ENCODE results near the gene NMNAT2. TPM values are rescaled to one million over a fixed set of nuclear protein-coding genes. Genes with fewer than 3 reads are reported as not detected.

Gene NMNAT2
- total and polyA plus RNA-seq, 2 donors (not counting 3 experiments of a cell fraction or from before 2014, with no cell fraction given): 0.28 to 0.38 TPM

DNA sequence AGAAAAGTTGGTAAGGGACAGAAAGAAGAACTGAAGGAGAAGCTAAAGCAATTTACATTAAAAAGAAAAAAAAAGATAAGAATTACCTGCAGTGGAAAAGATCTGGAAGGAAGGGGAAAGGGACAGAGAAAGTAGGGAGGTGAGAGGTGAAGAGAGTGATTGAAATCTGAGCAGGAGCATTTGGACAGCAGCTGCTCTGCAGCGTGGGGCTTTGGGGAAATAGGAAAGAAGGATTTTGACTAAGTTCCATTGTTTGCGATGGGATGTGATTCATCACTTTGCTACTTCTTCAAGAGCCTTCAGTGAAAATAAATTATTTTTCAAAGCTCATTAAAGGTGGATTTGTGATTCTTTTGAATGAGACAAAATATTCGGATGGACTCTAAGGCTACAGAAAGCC is 26.1 kb upstream of the NMNAT2 start:
- no TSS peak for BruUV-seq (replicated peaks)
- peak overlapping the region; percentile 55 for H3K4me2 ChIP-seq (ENCODE audit: insufficient read depth, low read length)
- POLR2A ChIA-PET: no interaction called here
- no peak overlapping the region for H2AFZ ChIP-seq (ENCODE audit: low read depth, low read length)
- H3K9me3 ChIP-seq (replicated peaks; ENCODE audit: control insufficient read depth, insufficient read depth, low read length): no peaks in the 10 kb centered on the region
- no peaks in the 10 kb centered on the region for H3K36me3 ChIP-seq (ENCODE audit: control insufficient read depth in 2 of 2, extremely low read depth in 1 of 2, insufficient read depth in 2 of 2, low read length in 2 of 2)
- no peaks in the 10 kb centered on the region for H3K79me2 ChIP-seq (ENCODE audit: control insufficient read depth, insufficient read depth, low read length)
- H3K4me3 ChIP-seq (replicated peaks in 1 of 3; ENCODE audit: insufficient read depth in 1 of 3, low read depth in 1 of 3, low read length in 3 of 3): no peak overlapping the region
- dilution Hi-C loops (cut with MboI; ENCODE audit: extremely low pct_ligation_motif_present, low sequenced_read_pairs): no loop called here
- H3K9ac ChIP-seq (replicated peaks; ENCODE audit: extremely low read depth, insufficient read depth, low read length): no peak overlapping the region
- H3K9me1 ChIP-seq (replicated peaks; ENCODE audit: control insufficient read depth, extremely low read depth, insufficient read depth, low read length): no peaks in the 10 kb centered on the region
- intact Hi-C loops (cut with micrococcal nuclease): no loop called here
- FAIRE-seq (peak; percentile 95), DNase-seq (ENCODE audit: low read depth, low spot score) (peak; percentile 77)
- CTCF ChIA-PET: interaction anchor here (1.0 to 1.6 kb wide), 6 partner anchors 10 to 481 kb away, joined by 3 to 4 read pairs (median 4); no protein-coding TSS in a partner anchor
- TF ChIP-seq MYC (IDR thresholded peaks at IDR 0.05; ENCODE audit: low read depth, low read length) (no peak), POLR2AphosphoS5 (IDR thresholded peaks at IDR 0.05; ENCODE audit: insufficient read depth, low read depth, low read length) (no peak), GATA2 (IDR thresholded peaks at IDR 0.05; ENCODE audit: insufficient read depth, insufficient read length, low read depth, low read length) (peak; percentile 56), POLR2A (IDR thresholded peaks at IDR 0.05; ENCODE audit: low read depth, low read length) (no peak), EZH2 (IDR thresholded peaks at IDR 0.05; ENCODE audit: borderline replicate concordance, low read depth, low read length, severe bottlenecking) (no peak), FOS (IDR thresholded peaks at IDR 0.05; ENCODE audit: borderline replicate concordance, insufficient read depth, low read length) (peak; percentile 84), JUN (IDR thresholded peaks at IDR 0.05; ENCODE audit: borderline replicate concordance, insufficient read depth, insufficient read length, low read depth) (peak; percentile 53)
- TF ChIP-seq, protein P1, sequence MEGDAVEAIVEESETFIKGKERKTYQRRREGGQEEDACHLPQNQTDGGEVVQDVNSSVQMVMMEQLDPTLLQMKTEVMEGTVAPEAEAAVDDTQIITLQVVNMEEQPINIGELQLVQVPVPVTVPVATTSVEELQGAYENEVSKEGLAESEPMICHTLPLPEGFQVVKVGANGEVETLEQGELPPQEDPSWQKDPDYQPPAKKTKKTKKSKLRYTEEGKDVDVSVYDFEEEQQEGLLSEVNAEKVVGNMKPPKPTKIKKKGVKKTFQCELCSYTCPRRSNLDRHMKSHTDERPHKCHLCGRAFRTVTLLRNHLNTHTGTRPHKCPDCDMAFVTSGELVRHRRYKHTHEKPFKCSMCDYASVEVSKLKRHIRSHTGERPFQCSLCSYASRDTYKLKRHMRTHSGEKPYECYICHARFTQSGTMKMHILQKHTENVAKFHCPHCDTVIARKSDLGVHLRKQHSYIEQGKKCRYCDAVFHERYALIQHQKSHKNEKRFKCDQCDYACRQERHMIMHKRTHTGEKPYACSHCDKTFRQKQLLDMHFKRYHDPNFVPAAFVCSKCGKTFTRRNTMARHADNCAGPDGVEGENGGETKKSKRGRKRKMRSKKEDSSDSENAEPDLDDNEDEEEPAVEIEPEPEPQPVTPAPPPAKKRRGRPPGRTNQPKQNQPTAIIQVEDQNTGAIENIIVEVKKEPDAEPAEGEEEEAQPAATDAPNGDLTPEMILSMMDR (IDR thresholded peaks at IDR 0.05; ENCODE audit: extremely low read depth in 1 of 2, insufficient read depth in 1 of 2, low read depth in 1 of 2, low read length in 2 of 2): no peak
- TF ChIP-seq, protein P2, sequence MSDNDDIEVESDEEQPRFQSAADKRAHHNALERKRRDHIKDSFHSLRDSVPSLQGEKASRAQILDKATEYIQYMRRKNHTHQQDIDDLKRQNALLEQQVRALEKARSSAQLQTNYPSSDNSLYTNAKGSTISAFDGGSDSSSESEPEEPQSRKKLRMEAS (IDR thresholded peaks at IDR 0.05; ENCODE audit: insufficient read depth, insufficient read length): no peak
- peaks cover 12% of the 10 kb centered on the region for H3K4me1 ChIP-seq (ENCODE audit: control insufficient read depth, extremely low read depth, insufficient read depth, low read length)
- H3K27me3 ChIP-seq (ENCODE audit: control insufficient read depth in 2 of 2, insufficient read depth in 2 of 2, low read length in 2 of 2): peaks cover 7 to 8% of the 10 kb centered on the region in 2 experiments
- no peak overlapping the region for H3K27ac ChIP-seq (ENCODE audit: insufficient read depth, low read depth, low read length)
- H4K20me1 ChIP-seq (replicated peaks; ENCODE audit: control insufficient read depth, extremely low read depth, insufficient read depth, low read length): no peaks in the 10 kb centered on the region
